SK-N-SH (cell line): ENCODE results near the gene CCDC69. TPM values are rescaled to one million over a fixed set of nuclear protein-coding genes. Genes with fewer than 3 reads are reported as not detected.

Experiments used
- CTCF ChIA-PET: fragments of 300-600, 350-600 bp; formaldehyde crosslinking; extraction: SDS; loops from one replicate; lab custom pipeline; 2021; lab: Yijun Ruan, JAX
- POLR2A ChIA-PET: fragments of 350-600 bp; sonication (Branson Sonifier 250); formaldehyde crosslinking; extraction: SDS; loops from one replicate; lab custom pipeline; 2020; ENCODE audit warnings: antibody characterized with exemption, inconsistent platforms; lab: Yijun Ruan, JAX
- DNase-seq: peaks from one replicate; pipeline ENCODE4 v3.0.0; 2012
- H2AFZ ChIP-seq: fragments of 200-600 bp; sonication (generic); 2 replicates; pipeline ENCODE4 v1.8.1; 2016; ENCODE audit warnings: antibody characterized with exemption, mild to moderate bottlenecking, low read depth
- H3F3A ChIP-seq: fragments of 200-600 bp; sonication (generic); replicated peaks from 2 replicates; pipeline ENCODE3; 2016; ENCODE audit warnings: antibody characterized with exemption, mild to moderate bottlenecking; ENCODE audit not compliant: insufficient read depth
- H3K27ac ChIP-seq, 2 experiments: fragments of 200-500 bp in 1 of 2; fragments of 200-600 bp in 1 of 2; sonication (Bioruptor generic) in 1 of 2; sonication (generic), shearing (Covaris generic) in 1 of 2; 2 replicates each; pipeline versions ENCODE4 v1.5.1 to v1.6.1; 2014 to 2016; ENCODE audit warnings: low read depth in 2 of 2, inconsistent platforms in 1 of 2, low read length in 1 of 2, mild to moderate bottlenecking in 1 of 2, mixed read lengths in 1 of 2
- H3K27me3 ChIP-seq: fragments of 200-600 bp; sonication (generic), shearing (Covaris generic); 2 replicates; pipeline ENCODE4 v1.6.1; 2016; ENCODE audit warnings: mixed run types; ENCODE audit not compliant: insufficient read depth
- H3K36me3 ChIP-seq, 2 experiments: fragments of 200-500 bp in 1 of 2; fragments of 200-600 bp in 1 of 2; sonication (Bioruptor generic) in 1 of 2; sonication (generic) in 1 of 2; replicated peaks in 1 of 2; 2 replicates each; pipeline versions ENCODE3 to v1.5.1; 2014 to 2016; ENCODE audit warnings: low read length in 1 of 2, mild to moderate bottlenecking in 1 of 2; ENCODE audit not compliant: insufficient read depth in 2 of 2, control insufficient read depth in 1 of 2
- H3K4me1 ChIP-seq, 2 experiments: fragments of 200-500 bp in 1 of 2; fragments of 200-600 bp in 1 of 2; sonication (Bioruptor generic) in 1 of 2; sonication (generic), shearing (Covaris generic) in 1 of 2; 2 replicates each; pipeline versions ENCODE4 v1.5.1 to v1.6.1; 2014 to 2016; ENCODE audit warnings: low read depth in 1 of 2, low read length in 1 of 2, mixed run types in 1 of 2; ENCODE audit not compliant: insufficient read depth in 2 of 2, control insufficient read depth in 1 of 2
- H3K4me2 ChIP-seq: fragments of 200-600 bp; sonication (generic), shearing (Covaris generic); 2 replicates; pipeline ENCODE4 v1.6.1; 2017; ENCODE audit warnings: mixed run types
- H3K4me3 ChIP-seq, 2 experiments: fragments of 200-500 bp in 1 of 2; fragments of 200-600 bp in 1 of 2; sonication (Bioruptor generic) in 1 of 2; sonication (generic), shearing (Covaris generic) in 1 of 2; 2 replicates each; pipeline versions ENCODE4 v1.5.1 to v1.8.1; 2014 to 2016; ENCODE audit warnings: low read depth in 2 of 2, inconsistent platforms in 1 of 2, low read length in 1 of 2, mild to moderate bottlenecking in 1 of 2, mixed read lengths in 1 of 2, moderate library complexity in 1 of 2
- H3K79me2 ChIP-seq: fragments of 200-600 bp; sonication (generic); 2 replicates; pipeline ENCODE4 v1.8.1; 2017; ENCODE audit warnings: mild to moderate bottlenecking; ENCODE audit not compliant: insufficient read depth
- H3K9ac ChIP-seq: fragments of 200-600 bp; sonication (generic); 2 replicates; pipeline ENCODE4 v1.6.1; 2017; ENCODE audit warnings: mixed run types
- H3K9me2 ChIP-seq: fragments of 200-600 bp; sonication (generic); 2 replicates; pipeline ENCODE4 v1.6.1; 2017; ENCODE audit warnings: mixed run types
- H3K9me3 ChIP-seq: fragments of 200-600 bp; sonication (generic); 2 replicates; pipeline ENCODE4 v1.6.1; 2017; ENCODE audit warnings: mixed run types, mild to moderate bottlenecking, moderate library complexity
- H4K20me1 ChIP-seq: fragments of 200-600 bp; sonication (generic); 2 replicates; pipeline ENCODE4 v1.6.1; 2017; ENCODE audit warnings: mild to moderate bottlenecking, mixed run types; ENCODE audit not compliant: insufficient read depth
- EZH2phosphoT487 ChIP-seq: fragments of 200-600 bp; sonication (generic); IDR thresholded peaks from 2 replicates; pipeline ENCODE4 v1.6.1; 2017; ENCODE audit warnings: low read depth, mixed run types, mild to moderate bottlenecking, antibody characterized with exemption, moderate library complexity, borderline replicate concordance
- FOXM1 ChIP-seq: IDR thresholded peaks from 2 replicates; pipeline ENCODE4 v1.4.0; 2012; ENCODE audit warnings: low read depth, mild to moderate bottlenecking
- GABPA ChIP-seq: IDR thresholded peaks from 2 replicates; pipeline ENCODE4 v1.4.0; 2012; ENCODE audit warnings: low read depth, mild to moderate bottlenecking
- MXI1 ChIP-seq: IDR thresholded peaks from 2 replicates; pipeline ENCODE4 v1.6.1; 2012; ENCODE audit warnings: mild to moderate bottlenecking, low read depth, low read length, improper control_type of control experiment
- NFIC ChIP-seq: IDR thresholded peaks from 2 replicates; pipeline ENCODE4 v1.4.0; 2012; ENCODE audit warnings: borderline replicate concordance
- RCOR1 ChIP-seq: fragments of 150-350 bp; IDR thresholded peaks from 2 replicates; pipeline ENCODE4 v1.6.1; 2017; ENCODE audit warnings: antibody characterized with exemption, low read length
- SIN3A ChIP-seq: IDR thresholded peaks from 2 replicates; pipeline ENCODE4 v1.6.1; 2012; ENCODE audit warnings: low read depth, mild to moderate bottlenecking, low read length, moderate library complexity, borderline replicate concordance
- SMC3 ChIP-seq: IDR thresholded peaks from 2 replicates; pipeline ENCODE4 v1.6.1; 2012; ENCODE audit warnings: low read depth, low read length, improper control_type of control experiment
- TAF1 ChIP-seq: IDR thresholded peaks from 2 replicates; pipeline ENCODE4 v1.6.1; 2012; ENCODE audit warnings: low read depth, mild to moderate bottlenecking, low read length, moderate library complexity, borderline replicate concordance
- TCF12 ChIP-seq: IDR thresholded peaks from 2 replicates; pipeline ENCODE4 v1.4.0; 2012
- ZBTB33 ChIP-seq: IDR thresholded peaks from 2 replicates; pipeline ENCODE4 v1.4.0; 2012; ENCODE audit warnings: low read depth, borderline replicate concordance
- WGBS: methylation state at CpG from one replicate; pipeline ENCODE4 v1.1.6; 2017; ENCODE audit warnings: low lambda C conversion rate; 5-methylcytosine and 5-hydroxymethylcytosine counted together
- polyA plus RNA-seq, 3 experiments: library from polyadenylated mRNA; depleted of rRNA; stranded (reverse); fragments of >200 nt; gene quantifications; 2 replicates each; pipeline ENCODE4 v1.2.3, GENCODE V29; 2012
- TF ChIP-seq, protein P1 (sequence below): fragments of 150-350 bp; IDR thresholded peaks from 2 replicates; pipeline ENCODE4 v1.6.1; 2017; ENCODE audit warnings: antibody characterized with exemption, low read length, low read depth, borderline replicate concordance
- TF ChIP-seq, protein P2 (sequence below): IDR thresholded peaks from 2 replicates; pipeline ENCODE4; 2012
- TF ChIP-seq, protein P3 (sequence below): IDR thresholded peaks from 2 replicates; pipeline ENCODE4 v1.4.0; 2012; ENCODE audit warnings: low read depth, borderline replicate concordance

CCDC69 gene
- polyA plus RNA-seq, 1 of the 3 experiments (the other 2 are of a cell fraction), result 0.38 TPM

DNA sequence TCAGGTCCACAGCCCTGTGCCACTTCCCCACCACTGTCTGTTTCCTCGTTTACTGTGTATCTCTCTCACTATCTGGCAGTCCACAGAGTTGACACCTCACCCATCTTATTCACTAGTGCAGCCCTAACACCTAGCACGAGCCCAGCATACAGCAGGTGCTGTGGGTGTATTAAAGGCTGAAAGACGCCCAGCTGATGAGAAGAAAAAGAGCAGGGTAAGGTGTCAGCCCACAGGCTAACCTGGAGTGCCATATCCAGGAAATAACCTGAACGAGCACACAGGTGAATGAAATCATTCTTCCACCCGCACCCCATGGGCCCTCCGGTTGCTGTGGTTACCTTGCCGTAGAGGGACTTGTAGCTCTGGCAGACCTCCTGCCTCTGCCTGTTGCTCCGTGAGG is 84.9 kb downstream of the CCDC69 start (continued):
- no peak for TF ChIP-seq GABPA

DNA sequence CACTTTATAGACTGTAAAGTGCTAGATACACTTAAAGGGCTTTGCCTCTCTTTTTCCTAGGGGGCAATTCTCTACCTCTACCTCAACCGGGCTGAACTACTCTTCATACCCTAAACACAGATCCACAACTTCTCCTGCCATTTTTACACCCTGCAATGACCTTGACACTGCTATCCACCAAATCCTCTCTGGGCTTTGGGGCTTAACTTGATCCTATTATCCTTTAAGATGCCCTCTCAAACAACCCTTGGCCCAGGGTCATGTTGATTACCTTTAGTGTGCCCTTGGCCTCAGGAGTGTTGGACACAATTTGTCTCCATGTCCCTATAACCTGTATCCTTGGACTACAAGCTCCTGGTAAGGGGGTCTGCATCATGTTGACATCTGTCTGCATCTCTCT is 85.8 kb downstream of the CCDC69 start:
- Histone ChIP-seq H3K27ac (no peak overlapping the region), H3K4me1 (no peaks in the 10 kb centered on the region), H3F3A (no peaks in the 10 kb centered on the region), H3K79me2 (peaks cover 2% of the 10 kb centered on the region; the same call in 1 of the 2 replicates), H3K9ac (no peak overlapping the region), H3K4me2 (no peak overlapping the region), H3K9me2 (no peaks in the 10 kb centered on the region), H4K20me1 (no peaks in the 10 kb centered on the region), H3K36me3 (peaks cover 27 to 65% of the 10 kb centered on the region in 2 experiments), H3K9me3 (no peaks in the 10 kb centered on the region), H3K4me3 (no peak overlapping the region), H3K27me3 (no peaks in the 10 kb centered on the region), H2AFZ (no peak overlapping the region)
- CTCF ChIA-PET, result interaction anchor here (0.6 to 32.5 kb wide), 8 partner anchors 8 to 101 kb away, joined by 3 to 540 read pairs (median 6); no protein-coding TSS in a partner anchor
- WGBS, result 71% methylated on average over 1 of the region's 1 CpG
- no peak for DNase-seq
- POLR2A ChIA-PET, result no interaction called here
- no peak for TF ChIP-seq EZH2phosphoT487
- no peak for TF ChIP-seq FOXM1
- TF ChIP-seq, protein P1, sequence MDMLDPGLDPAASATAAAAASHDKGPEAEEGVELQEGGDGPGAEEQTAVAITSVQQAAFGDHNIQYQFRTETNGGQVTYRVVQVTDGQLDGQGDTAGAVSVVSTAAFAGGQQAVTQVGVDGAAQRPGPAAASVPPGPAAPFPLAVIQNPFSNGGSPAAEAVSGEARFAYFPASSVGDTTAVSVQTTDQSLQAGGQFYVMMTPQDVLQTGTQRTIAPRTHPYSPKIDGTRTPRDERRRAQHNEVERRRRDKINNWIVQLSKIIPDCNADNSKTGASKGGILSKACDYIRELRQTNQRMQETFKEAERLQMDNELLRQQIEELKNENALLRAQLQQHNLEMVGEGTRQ, result no peak
- no peak for TF ChIP-seq SIN3A
- TF ChIP-seq TAF1, result no peak
- TF ChIP-seq, protein P2, sequence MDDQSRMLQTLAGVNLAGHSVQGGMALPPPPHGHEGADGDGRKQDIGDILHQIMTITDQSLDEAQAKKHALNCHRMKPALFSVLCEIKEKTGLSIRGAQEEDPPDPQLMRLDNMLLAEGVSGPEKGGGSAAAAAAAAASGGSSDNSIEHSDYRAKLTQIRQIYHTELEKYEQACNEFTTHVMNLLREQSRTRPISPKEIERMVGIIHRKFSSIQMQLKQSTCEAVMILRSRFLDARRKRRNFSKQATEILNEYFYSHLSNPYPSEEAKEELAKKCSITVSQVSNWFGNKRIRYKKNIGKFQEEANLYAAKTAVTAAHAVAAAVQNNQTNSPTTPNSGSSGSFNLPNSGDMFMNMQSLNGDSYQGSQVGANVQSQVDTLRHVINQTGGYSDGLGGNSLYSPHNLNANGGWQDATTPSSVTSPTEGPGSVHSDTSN, result no peak

DNA sequence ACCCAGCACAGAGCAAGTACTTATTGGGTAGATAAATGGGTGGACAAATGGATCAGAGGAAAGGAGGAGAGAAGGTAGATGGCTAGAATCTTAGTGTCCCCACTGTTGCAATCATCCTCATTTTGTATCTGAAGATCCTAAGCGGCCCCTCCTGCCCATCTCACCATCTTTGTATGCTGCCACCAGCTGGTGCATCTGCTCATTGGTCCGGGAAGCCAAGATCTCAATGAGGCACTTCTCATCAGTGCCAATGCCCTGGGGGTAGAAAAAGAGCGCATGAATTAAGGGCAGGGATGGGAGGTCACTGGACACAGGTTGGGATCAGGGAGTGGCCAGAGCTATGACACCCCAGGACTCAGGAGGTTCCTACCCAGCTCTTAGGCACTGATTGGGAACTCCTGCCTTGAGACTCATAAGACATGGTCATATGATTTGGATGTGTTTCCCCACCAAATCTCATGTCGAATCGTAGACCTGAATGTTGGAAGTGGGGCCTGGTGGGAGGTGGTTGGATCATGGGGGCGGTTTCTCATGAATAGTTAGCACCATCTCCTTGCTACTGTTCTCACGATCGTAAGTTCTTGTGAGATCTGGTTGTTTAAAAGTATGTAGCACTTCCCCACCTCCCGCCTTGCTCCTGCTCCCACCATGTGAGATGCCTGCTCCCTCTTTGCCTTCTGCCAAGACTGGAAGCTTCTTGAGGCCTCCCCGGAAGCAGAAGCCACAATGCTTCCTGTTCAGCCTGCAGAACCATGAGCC is 86.6 kb downstream of the CCDC69 start:
- no peak for DNase-seq
- no peaks in the 10 kb centered on the region for H3K4me1 ChIP-seq
- H3K79me2 ChIP-seq, result no peaks in the 10 kb centered on the region
- no peaks in the 10 kb centered on the region for H4K20me1 ChIP-seq
- no peak overlapping the region for H3K27ac ChIP-seq
- ChIA-PET POLR2A (no interaction called here), CTCF (interaction anchor here (0.6 to 32.5 kb wide), 9 partner anchors 9 to 135 kb away, joined by 3 to 540 read pairs (median 5); no protein-coding TSS in a partner anchor)
- WGBS, result 97% methylated on average over 10 of the region's 10 CpGs
- H3K4me3 ChIP-seq, result no peak overlapping the region
- no peaks in the 10 kb centered on the region for H3K27me3 ChIP-seq
- no peak overlapping the region for H3K4me2 ChIP-seq
- H3K9me3 ChIP-seq, result no peaks in the 10 kb centered on the region
- no peak overlapping the region for H2AFZ ChIP-seq
- H3K36me3 ChIP-seq, result peaks cover 33 to 70% of the 10 kb centered on the region in 2 experiments
- TF ChIP-seq, protein P1, result no peak
- TF ChIP-seq EZH2phosphoT487, result no peak
- TF ChIP-seq ZBTB33, result no peak
- no peak for TF ChIP-seq NFIC
- TF ChIP-seq, protein P2, result no peak
- TF ChIP-seq MXI1, result no peak
- TF ChIP-seq TAF1, result no peak
- TF ChIP-seq, protein P3, sequence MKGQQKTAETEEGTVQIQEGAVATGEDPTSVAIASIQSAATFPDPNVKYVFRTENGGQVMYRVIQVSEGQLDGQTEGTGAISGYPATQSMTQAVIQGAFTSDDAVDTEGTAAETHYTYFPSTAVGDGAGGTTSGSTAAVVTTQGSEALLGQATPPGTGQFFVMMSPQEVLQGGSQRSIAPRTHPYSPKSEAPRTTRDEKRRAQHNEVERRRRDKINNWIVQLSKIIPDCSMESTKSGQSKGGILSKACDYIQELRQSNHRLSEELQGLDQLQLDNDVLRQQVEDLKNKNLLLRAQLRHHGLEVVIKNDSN, result no peak
- no peak for TF ChIP-seq TCF12
- no peak for TF ChIP-seq SMC3
- TF ChIP-seq RCOR1, result no peak
- no peak for TF ChIP-seq SIN3A
- no peak overlapping the region for H3K9ac ChIP-seq
- no peaks in the 10 kb centered on the region for H3K9me2 ChIP-seq
- no peaks in the 10 kb centered on the region for H3F3A ChIP-seq
